ENCODE data around the gene TMEM129.
A peak's percentile ranks its signal among the peaks of the same experiment; 100 is the strongest.

The TMEM129 gene

GRCh38 chr4:1757836-1758235, 36.7 kb upstream of the TMEM129 start:
- DNase-seq: no peak

- DNase-seq: no peak
These were observed 36.0 kb upstream of the TMEM129 start for GRCh38 chr4:1756893-1757779.

GRCh38 chr4:1756079-1756478, 35.0 kb upstream of the TMEM129 start:
- DNase-seq: no peak

- no peak for DNase-seq
These were observed 34.2 kb upstream of the TMEM129 start for GRCh38 chr4:1755297-1755696.

GRCh38 chr4:1754336-1754735, 33.2 kb upstream of the TMEM129 start:
- no peak for DNase-seq

- DNase-seq: no peak
These were observed 32.7 kb upstream of the TMEM129 start for GRCh38 chr4:1753697-1754311.

GRCh38 chr4:1753294-1753696, 32.2 kb upstream of the TMEM129 start:
- no peak for DNase-seq

- DNase-seq: no peak
These were observed 31.3 kb upstream of the TMEM129 start for GRCh38 chr4:1752284-1753041.

GRCh38 chr4:1751919-1752283, 30.8 kb upstream of the TMEM129 start:
- no peak for DNase-seq

GRCh38 chr4:1751155-1751918, 30.2 kb upstream of the TMEM129 start:
- no peak for DNase-seq

GRCh38 chr4:1750381-1751154, 29.4 kb upstream of the TMEM129 start:
- DNase-seq: no peak

GRCh38 chr4:1749826-1750225, 28.7 kb upstream of the TMEM129 start:
- DNase-seq: no peak

- no peak for DNase-seq
These were observed 28.2 kb upstream of the TMEM129 start for GRCh38 chr4:1749370-1749769.

- peak; percentile 93 for DNase-seq
These were observed 27.4 kb upstream of the TMEM129 start for GRCh38 chr4:1748465-1748995.

GRCh38 chr4:1747603-1747967, 26.5 kb upstream of the TMEM129 start:
- DNase-seq: no peak

- no peak for DNase-seq
These were observed 25.9 kb upstream of the TMEM129 start for GRCh38 chr4:1746919-1747602.

GRCh38 chr4:1746265-1746691, 25.2 kb upstream of the TMEM129 start:
- DNase-seq: peak; percentile 93

- no peak for DNase-seq
These were observed 24.6 kb upstream of the TMEM129 start for GRCh38 chr4:1745697-1746096.

GRCh38 chr4:1745165-1745564, 24.0 kb upstream of the TMEM129 start:
- DNase-seq: no peak

GRCh38 chr4:1744552-1744951, 23.4 kb upstream of the TMEM129 start:
- no peak for DNase-seq

- DNase-seq: no peak
These were observed 22.9 kb upstream of the TMEM129 start for GRCh38 chr4:1743975-1744374.

Data from activated CD8-positive, alpha-beta memory T cell treated with anti-CD3 and anti-CD28 coated beads for 24 hours (primary cell).